Left renal cortex interstitium (tissue), 4 donors: ENCODE measurements around the gene ZNF441. TPM values are rescaled to one million over a fixed set of nuclear protein-coding genes. Genes with fewer than 3 reads are reported as not detected.

ENCODE experiments used
- polyA plus RNA-seq, 4 donors: library from polyadenylated mRNA; unstranded; fragments of 120-200 nt; gene quantifications; one replicate each; pipeline ENCODE4 v1.2.1, GENCODE V29; 2013; ENCODE audit not compliant: insufficient read length in 4 of 4

The ZNF441 gene
- polyA plus RNA-seq, 4 donors, result 12.9 to 19.7 (median 15.1) TPM

Other genes with a start within 250 kb of the ZNF441 start
- 10 to 100 TPM; 36.4 to 47.9 (median 42.0) TPM for gene ECSIT, start 237.9 kb upstream of the ZNF441 start, polyA plus RNA-seq
- 1 to 10 TPM; 4.2 to 5.4 (median 5.1) TPM for gene CNN1, start 228.1 kb upstream of the ZNF441 start, polyA plus RNA-seq
- 10 to 100 TPM; 42.3 to 66.1 (median 52.0) TPM for gene ELOF1, start 207.8 kb upstream of the ZNF441 start, polyA plus RNA-seq
- gene ACP5, start 189.4 kb upstream of the ZNF441 start, polyA plus RNA-seq, result 10 to 100 TPM; 11.7 to 20.6 (median 13.4) TPM
- 10 to 100 TPM; 37.8 to 51.9 (median 45.6) TPM for gene ZNF627, start 169.5 kb upstream of the ZNF441 start, polyA plus RNA-seq
- 10 to 100 TPM in 3 of 4 donors, 1 to 10 TPM in 1; 9.1 to 13.9 (median 10.4) TPM for gene ZNF823, start 28.1 kb upstream of the ZNF441 start, polyA plus RNA-seq
- 1 to 10 TPM; 3.4 to 5.7 (median 4.4) TPM for gene ZNF491, start 31.5 kb downstream of the ZNF441 start, polyA plus RNA-seq
- gene ZNF440, start 47.3 kb downstream of the ZNF441 start, polyA plus RNA-seq, result 10 to 100 TPM; 11.8 to 26.0 (median 16.2) TPM
- 10 to 100 TPM; 17.0 to 30.8 (median 21.4) TPM for gene ZNF439, start 81.7 kb downstream of the ZNF441 start, polyA plus RNA-seq
- 10 to 100 TPM; 14.1 to 32.2 (median 20.0) TPM for gene ZNF69, start 120.8 kb downstream of the ZNF441 start, polyA plus RNA-seq
- gene ZNF700, start 158.1 kb downstream of the ZNF441 start, polyA plus RNA-seq, result 10 to 100 TPM; 12.5 to 29.1 (median 17.5) TPM
- gene ZNF763, start 198.0 kb downstream of the ZNF441 start, polyA plus RNA-seq, result 10 to 100 TPM in 1 of 4 donors, 1 to 10 TPM in 3; 7.4 to 12.5 (median 8.3) TPM